ENCODE results near the gene OSBPL9.

Gene OSBPL9

DNA sequence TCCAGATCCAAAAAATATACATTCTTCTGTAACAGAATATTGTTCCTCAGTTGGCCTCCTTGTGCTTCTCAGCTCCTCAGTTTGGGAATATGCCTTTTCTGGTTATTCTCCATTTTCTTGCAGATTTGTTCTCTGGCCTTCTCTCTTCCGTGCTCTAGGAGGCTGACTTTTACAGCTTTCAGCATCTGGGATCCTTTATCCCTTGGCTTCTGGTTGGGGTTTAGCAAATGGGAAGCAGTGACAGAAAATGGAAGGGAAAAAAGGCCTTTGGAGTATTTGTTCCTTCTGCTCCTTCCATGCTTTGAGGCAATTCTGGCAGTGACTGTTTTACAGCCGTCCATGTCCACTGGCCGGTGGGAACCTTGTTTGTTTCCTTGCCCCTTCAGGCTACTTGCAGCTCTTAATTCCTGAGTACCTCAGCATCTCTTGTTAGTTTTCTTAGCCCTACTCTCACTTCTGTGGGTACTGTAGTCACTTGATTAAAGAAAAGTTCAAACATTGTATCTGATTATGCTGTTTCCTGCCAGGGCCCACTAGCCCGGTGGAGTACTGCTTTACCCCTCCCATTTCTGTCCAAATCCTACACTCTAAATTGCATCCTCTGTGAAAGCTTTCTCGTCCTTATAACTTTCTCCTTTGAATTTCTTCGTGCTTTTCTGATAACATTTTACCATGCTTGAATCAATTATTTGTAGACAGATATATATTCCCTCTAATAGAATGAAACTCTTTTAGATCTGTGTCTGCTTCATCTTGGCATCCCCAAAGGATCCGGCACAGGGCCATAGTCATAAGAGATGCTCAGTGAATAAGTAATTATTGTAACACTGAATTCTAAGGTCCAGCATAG, 118.2 kb downstream of the OSBPL9 start:
- no peak for DNase-seq (ENCODE audit: low read depth in 2 of 2, low spot score in 1 of 2)

DNA sequence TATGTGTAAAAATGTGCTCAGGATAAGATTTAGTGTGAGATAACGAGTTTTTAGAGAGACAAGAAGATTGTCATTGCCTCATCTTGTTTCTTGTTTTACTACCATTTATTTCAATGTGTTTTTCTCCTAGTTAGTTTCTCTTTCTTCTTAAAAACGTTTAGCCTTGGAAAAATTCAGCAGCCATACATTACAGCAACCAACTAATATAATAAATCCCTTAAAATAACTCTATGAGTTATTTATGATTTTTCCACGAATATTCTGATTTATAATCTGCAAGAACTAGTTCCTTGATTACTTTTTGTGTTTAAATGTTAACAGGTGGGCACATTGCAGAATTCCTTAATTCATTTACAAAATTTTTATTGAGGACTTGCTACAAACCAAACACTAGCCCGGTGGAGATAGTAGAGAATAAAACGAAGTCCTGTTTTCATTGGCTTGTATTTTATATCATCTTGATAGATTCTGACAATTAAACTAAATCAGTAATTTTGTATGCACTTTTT, 118.9 kb downstream of the OSBPL9 start:
- no peak for DNase-seq (ENCODE audit: low read depth in 2 of 2, low spot score in 1 of 2)

DNA sequence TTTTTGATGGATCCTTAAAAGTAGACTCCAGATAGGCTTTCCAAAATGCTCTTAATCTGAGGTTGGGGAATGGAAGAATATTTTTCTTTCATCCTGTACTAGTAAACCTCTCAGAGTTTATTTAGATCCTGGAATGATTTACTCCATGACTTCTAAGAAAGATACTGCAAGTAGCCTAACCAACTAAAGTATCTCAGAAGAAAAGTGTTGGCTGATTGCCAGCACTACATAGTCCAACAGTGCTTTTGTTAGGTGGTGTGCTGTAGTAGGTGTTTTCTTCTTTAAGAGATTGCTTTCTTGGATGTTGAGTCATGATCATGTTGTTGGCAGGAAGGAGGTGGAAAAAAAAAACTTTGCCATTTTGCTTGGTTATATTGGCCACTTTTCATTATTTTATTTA, 119.8 kb downstream of the OSBPL9 start:
- no peak for DNase-seq (ENCODE audit: low read depth in 2 of 2, low spot score in 1 of 2)

DNA sequence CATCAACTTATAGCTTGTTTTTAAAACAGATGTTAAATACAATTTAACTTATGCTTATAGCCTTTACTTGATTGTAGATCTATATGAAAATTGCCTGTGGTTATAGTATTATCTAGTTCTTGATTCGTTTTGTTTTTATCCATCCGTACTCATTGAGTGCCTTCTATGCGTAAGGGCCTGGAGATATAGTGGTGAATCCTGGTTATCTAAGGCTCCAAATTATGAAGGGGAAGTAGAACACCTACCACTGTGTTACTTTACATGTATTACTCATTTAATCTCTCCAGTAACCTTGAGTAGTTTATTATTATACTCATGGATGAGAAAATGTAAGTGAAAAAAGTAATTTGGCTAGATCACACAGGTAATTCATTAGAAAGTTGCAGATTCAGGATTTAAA, 121.8 kb downstream of the OSBPL9 start:
- no peak for DNase-seq (ENCODE audit: low read depth in 2 of 2, low spot score in 1 of 2)

DNA sequence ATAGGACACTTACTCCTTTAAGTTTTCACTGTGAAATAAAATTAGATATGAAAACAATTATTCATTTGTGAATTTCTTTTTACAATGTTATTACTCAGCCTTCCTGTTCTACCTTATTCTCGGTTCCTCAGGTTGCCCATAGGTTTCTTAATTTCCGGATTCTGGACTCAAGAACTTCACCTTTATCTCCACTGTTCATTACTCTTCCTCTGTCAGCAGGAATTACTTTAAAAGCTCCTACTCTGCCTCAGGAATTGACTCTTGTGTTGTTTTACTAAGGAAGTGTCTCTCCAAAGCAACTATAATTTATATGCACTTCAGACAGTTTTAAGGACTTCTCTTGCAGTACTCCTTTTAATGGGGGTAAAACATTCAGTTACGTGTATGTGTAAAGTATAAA, 123.8 kb downstream of the OSBPL9 start:
- DNase-seq (ENCODE audit: low read depth in 2 of 2, low spot score in 1 of 2): no peak

DNA sequence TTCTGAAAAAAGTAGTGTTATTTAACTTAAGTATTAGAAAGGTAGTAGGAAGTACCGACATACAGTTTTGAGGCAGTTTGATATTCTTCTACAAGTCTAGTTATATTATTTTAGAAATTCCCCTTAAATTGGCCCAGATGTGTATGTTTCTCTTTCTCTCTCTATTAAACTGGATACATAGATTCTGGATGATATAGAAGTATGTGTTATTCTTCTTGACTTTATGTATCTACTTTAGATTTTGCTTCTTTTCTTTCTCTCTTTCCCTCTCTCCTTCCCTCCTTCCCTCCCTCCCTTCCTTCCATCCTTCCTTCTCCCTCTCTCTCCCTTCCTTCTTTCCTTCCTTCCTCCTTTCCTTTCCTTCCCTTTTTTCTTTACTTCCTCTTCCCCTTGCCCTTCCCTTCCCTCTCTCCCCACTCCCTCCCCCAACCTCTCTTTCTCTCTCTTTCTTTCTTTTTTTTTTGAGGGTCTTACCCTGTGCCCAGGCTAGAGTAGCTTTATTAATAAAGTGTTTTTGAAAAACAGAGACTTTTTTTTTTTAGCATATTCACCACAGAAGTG, 124.3 kb downstream of the OSBPL9 start:
- no peak for DNase-seq (ENCODE audit: low read depth in 2 of 2, low spot score in 1 of 2)

DNA sequence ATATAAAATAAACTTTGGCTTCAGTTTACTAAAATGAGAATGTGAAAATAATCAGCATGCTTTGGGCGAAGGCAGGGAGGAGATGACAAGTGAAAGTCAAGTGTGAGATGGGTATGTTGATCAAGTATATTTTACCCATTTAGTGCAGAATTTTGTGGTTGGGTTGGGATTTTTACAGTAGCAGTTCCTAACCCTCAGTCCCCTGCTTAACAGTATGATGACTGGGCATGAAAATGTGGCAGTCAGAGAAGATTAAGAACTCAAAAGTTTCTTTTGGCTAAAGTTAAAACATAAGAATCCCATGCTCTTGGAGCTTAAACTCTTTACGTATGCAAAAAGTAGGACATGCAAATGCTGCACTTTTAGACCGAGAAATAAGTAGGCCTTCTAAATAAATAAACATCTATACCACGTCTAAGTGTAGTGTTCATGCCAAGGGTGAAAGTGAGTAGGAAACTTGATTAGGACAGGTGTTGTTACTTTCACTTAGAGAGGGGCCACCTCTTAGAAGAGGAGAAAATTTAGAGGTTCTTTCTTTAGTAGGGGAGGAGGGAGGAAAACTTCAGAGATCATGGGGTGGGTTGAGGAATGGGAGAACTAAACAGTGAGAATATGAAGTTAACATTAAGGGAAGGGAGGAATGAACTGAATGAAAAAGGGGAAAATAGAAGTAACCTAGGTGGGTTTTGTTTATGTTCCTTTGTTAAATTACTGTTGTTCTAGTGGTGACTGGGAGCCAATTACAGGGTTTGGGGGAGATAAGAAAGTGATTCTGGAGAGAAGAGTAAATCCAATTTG, 127.8 kb downstream of the OSBPL9 start:
- DNase-seq (ENCODE audit: low read depth in 2 of 2, low spot score in 1 of 2): no peak

DNA sequence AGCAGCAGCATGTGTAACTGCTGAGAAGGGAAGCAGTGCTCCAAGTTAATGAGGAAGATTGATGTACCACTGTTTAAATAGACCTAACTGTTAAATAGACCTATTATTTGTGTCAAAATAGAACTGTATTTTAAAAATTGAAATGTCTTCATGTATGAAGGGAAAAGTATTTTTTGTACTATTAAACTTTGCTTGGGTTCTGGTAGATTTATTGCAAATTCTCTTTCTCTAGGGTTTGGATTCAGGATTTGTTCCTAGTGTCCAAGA, 128.3 kb downstream of the OSBPL9 start:
- DNase-seq (ENCODE audit: low read depth in 2 of 2, low spot score in 1 of 2): no peak

DNA sequence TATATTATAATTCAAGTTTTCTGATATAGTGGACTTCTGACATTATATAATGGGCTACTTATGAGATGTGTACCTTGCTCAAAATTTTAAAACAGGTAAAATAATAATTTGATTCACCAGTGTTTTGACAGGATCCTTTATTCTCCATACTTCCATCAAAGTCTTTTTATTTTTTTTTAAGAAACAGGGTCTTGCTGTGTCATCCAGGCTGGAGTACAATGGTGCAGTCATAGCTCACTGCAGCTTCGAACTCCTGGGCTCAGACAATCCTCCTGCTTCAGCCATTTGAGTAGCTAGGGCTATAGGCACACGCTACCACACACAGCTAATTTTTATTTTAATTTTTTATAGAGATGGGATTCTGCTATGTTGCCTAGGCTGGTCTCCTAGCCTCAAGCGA, 132.3 kb downstream of the OSBPL9 start:
- no peak for DNase-seq (ENCODE audit: low read depth in 2 of 2, low spot score in 1 of 2)

DNA sequence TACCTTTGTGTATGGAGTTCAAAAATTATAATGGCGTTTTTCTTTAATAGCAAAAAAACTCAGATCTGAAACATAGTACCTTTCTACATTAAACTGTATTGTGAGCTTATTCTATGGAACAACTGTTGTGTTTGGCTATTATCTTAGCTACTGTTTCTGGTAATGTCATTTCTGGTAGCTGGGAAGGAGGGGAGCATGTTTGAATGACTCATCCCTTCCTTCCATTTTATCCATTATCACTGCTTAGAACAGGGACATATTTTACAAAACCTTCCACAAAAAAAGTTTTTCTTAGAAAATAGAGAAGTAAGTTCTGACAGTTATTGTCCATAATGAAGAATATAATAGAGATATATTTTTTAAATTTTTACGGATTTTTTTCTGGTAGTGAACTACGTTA, 133.3 kb downstream of the OSBPL9 start:
- no peak for DNase-seq (ENCODE audit: low read depth in 2 of 2, low spot score in 1 of 2)

DNA sequence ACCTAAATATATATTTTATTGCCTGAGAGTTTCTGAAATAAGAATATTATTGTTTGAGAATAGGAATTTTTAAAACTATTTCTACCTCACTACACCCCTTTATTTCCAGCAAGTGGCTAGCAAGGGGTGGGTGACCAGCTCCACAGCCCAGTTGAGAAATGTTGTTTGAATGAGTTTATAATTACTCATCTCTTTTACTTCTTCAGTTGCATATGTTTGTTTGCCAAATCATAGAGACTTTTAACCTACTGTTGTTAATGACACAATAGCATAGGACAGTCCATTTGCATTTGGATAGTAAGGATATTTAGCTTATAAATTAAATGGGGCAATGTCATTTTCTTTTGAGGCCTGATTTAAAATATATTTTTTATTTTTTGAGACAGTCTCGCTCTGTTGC, 133.8 kb downstream of the OSBPL9 start:
- DNase-seq (ENCODE audit: low read depth in 2 of 2, low spot score in 1 of 2): no peak

DNA sequence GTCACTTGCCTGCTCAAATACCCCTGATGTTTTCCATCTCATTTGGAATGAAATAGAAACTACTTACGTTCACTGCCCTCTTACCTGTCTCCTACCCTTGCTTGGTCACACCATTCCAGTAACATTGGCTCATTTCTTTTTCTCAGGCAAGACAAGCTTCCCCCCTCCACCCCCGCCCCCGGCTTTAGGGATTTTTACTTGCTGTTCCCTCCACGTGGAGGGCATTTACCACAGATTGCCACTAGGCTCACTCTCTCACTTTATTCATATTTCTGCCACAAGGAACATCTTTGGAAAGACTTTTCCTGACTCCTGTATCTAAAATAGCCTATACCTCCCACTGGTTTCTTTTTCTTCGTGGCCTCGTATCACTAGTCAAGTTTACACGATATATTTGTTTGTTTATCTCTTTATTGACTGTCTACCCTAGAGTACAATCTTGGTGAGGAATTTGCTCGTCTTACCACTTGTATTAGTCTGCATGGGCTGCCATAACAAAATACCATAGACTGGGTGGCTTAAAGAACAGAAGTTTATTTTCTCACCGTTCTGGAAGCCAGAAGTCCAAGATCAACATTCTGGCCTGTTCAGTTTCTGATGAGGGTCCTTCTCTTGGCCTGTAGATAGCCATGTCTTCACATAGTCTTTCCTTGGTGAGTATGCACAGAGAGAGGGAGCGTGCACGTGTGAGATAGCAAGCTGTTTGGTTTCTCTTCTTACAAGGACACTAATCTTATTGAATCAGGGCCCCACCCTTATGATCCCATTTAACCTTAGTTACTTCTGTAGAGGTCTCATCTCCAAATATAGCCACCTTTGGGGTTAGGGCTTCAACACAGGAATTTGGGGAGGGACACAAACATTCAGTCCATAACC, 135.4 kb downstream of the OSBPL9 start:
- no peak for DNase-seq (ENCODE audit: low read depth in 2 of 2, low spot score in 1 of 2)

DNA sequence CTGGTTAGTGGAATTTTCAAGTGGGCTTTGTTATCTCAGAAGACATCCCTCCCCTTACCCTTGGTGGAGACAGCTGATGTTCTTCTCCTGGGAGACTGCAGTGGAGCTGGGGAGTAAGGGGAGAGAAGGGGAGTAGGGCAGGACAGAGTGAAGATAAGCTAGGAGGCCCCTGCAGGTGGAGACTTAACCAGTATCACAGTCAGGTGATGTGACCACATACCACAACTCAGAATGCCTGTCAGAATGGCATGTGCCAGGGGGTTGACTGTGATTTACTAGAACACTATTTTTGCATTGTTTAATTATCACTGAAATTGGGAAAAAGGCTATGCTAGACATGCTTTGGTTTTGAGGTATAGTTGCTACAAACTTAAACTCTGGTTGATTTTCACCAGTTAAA, 137.1 kb downstream of the OSBPL9 start:
- no peak for DNase-seq (ENCODE audit: low read depth in 2 of 2, low spot score in 1 of 2)

DNA sequence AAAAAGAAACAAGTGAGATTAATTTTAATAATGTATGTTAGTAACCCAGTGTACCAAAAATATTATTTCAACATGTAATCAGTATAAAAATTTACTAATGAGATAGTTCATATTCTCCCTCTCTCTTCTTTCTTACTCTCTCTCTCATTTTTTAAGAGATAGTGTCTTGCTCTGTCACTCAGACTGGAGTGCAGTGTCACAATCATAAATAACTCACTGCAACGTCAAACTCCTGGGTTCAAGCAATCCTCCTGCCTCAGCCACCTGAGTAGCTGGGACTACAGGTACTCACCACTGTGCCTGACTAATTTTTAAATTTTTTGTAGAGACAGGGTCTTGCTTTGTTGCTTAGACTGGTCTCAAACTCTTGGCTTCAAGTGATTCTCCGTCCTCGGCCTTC, 137.8 kb downstream of the OSBPL9 start:
- no peak for DNase-seq (ENCODE audit: low read depth in 2 of 2, low spot score in 1 of 2)

DNA sequence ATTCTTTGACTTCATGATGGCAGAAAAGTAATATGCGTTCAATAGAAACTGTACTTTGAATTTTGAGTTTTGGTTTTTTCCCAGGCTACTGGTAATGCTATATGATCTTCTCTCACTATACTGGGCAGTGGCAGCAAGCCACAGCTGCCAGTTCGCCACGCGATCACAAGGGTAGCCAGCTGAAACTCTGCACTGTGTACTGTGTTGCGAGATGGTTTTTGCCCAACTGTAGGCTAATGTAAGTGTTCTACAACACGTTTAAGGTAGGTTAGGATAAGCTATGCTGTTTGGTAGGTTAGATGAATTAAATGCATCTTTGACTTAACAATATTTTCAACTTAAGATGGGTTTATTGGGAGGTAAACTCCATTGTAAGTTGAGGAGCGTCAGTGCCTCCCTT, 138.5 kb downstream of the OSBPL9 start:
- DNase-seq (ENCODE audit: low read depth in 2 of 2, low spot score in 1 of 2): no peak

DNA sequence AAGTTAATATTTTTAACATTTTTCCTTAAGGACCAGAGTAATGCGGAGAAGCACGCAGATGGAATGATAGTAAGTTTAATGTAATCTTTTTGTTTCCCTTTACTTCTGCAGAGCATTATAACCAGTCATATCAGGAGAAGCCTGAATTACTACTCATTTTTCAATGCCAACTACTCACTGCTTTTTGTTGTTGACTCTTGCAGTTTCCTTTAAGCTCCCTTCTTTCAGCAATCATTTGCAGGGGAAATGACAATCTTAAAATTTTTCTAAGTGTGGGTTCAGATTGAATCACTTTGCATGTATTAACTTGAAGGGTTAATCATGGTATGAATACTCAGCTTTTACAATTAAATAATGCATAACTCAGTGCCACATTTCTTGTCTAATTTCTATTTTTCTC, 139.4 kb downstream of the OSBPL9 start:
- DNase-seq (ENCODE audit: low read depth in 2 of 2, low spot score in 1 of 2): no peak

DNA sequence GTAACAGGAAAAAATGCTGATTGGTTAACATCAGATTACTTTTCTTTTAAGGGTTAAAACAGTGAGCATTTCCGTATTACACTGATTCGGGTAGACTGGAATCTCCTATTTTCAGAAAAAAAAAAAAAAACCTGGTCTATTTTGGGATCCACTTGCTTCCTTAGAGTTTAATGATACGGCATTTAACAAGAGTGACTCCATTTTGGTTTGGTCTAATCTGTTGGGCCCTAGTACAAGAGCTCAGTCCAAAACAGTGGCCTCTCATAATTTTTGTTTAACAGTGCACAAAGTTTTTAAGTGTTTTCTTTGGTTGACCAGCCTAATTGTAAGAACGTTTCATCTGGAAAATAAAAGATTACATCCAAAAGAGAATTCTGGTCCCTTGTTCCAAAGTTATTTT, 141.4 kb downstream of the OSBPL9 start:
- DNase-seq (ENCODE audit: low read depth in 2 of 2, low spot score in 1 of 2): no peak

DNA sequence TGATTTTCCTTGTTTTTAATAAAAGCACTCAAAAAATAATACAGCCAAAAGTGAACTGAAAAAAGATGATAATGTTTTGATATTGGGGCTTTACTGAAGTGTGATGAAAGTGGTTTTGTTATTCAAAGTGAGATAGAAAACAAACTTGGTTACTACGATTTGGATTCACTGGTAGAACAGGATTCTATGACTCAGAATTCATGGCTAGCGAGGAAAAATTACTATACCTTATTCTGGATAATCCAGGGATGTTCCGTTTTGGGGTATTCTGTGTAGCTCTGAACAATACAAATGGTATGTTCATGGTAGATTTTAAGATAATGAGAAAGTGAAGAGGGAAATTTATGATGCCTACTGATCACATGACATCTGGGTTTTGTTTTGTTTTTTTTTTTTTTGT, 144.0 kb downstream of the OSBPL9 start:
- no peak for DNase-seq (ENCODE audit: low read depth in 2 of 2, low spot score in 1 of 2)

DNA sequence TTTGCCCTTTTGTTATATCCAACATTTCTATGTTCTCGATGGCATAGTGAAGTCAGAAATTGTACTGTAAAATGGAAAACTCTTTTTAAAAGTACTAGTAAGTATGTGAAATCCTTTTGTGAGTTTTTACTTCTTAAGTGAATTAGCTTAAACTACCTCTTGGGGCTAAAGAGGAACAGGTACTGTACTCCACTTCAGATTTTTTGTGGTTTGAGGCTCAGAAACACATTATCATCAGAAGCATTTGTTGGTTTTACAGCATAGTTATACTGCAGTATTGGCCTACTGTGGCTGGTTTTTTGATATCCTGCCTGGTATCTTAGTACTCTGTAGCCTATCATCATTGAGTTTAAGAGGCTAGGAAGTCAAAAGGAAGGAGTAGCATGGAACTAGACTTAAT, 144.5 kb downstream of the OSBPL9 start:
- DNase-seq (ENCODE audit: low read depth in 2 of 2, low spot score in 1 of 2): no peak

DNA sequence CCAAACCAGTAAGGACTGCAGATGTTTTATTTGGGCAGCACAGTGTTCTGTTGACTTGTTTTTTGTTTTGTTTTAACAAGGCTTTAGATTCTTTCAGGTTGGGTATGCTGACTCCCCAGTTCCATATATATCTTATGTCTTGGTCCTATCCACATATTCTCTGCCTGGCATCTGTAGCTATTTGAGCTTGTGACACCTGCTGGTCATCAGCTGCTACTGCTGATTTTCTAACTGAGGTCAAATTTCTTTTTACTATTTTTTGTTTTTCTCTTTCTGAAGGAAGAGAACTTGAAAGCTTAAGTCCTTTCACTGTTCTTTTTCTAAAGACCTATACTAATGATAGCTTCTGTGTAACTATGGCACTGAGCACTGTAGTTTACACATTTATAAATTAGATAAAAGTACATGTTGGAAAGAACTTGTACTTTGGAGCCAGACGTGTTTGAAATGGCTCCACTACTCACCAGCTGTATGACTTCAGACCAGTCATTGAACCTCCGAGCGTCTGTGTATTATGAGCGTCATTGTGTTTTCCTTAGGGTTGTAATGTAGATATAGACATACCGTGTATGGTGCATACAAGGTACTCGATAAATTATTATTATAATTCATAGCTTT, 152.2 kb downstream of the OSBPL9 start:
- DNase-seq (ENCODE audit: low read depth in 2 of 2, low spot score in 1 of 2): no peak

DNA sequence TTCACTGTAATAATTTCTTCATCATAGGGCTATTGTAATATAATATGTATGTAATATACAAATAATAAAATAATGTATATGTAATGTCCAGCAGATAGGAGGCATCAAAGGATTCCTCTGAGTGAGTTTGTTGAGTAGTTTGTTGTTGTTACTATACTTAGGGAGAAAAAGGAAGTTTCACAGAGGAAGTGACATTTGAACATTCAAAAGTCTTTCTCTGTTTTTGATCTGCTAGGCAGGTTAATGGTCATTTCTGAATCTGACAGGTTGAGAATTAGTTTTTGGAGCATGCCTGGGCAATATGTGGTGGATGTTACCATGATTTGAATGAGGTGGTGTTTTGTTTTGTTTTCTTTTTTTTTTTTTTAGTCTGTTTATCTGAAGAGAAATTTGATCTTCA, 159.5 kb downstream of the OSBPL9 start:
- no peak for DNase-seq (ENCODE audit: low read depth in 2 of 2, low spot score in 1 of 2)

Measured in stimulated activated CD8-positive, alpha-beta memory T cell treated with anti-CD3 and anti-CD28 coated beads, Interleukin-4, amount 100 ng/mL, for 1 hour (primary cell).